BE2C (cell line): ENCODE data around the gene ABLIM1.
A peak's percentile ranks its signal among the peaks of the same experiment; 100 is the strongest.
"Not testable (repeated sequence)": the region's sequence is repeated elsewhere in the genome, so short reads cannot be mapped to it uniquely, and the experiment has no call there.

ENCODE experiments used
- DNase-seq: peaks from one replicate; pipeline ENCODE4 v3.0.0-alpha.2; 2020
- H3K27me3 ChIP-seq: fragments of 250-450 bp; sonication (Bioruptor Pico); 2 replicates; pipeline ENCODE4 v1.5.1; 2020; ENCODE audit warnings: mild to moderate bottlenecking
- H3K36me3 ChIP-seq: fragments of 250-450 bp; sonication (Bioruptor Pico); 2 replicates; pipeline ENCODE4 v1.5.1; 2020; ENCODE audit warnings: mild to moderate bottlenecking
- H3K4me1 ChIP-seq: fragments of 250-450 bp; sonication (Bioruptor Pico); 2 replicates; pipeline ENCODE4 v1.5.1; 2020
- H3K4me3 ChIP-seq: 2 replicates; pipeline ENCODE4 v1.5.1; 2011; ENCODE audit warnings: low read depth, low read length
- H3K9me3 ChIP-seq: fragments of 250-450 bp; sonication (Bioruptor Pico); 2 replicates; pipeline ENCODE4 v1.5.1; 2020
- TF ChIP-seq, protein P1 (sequence below): IDR thresholded peaks from 2 replicates; pipeline ENCODE4 v1.5.1; 2012; ENCODE audit warnings: mild to moderate bottlenecking, low read depth, low read length

ABLIM1 gene

DNA sequence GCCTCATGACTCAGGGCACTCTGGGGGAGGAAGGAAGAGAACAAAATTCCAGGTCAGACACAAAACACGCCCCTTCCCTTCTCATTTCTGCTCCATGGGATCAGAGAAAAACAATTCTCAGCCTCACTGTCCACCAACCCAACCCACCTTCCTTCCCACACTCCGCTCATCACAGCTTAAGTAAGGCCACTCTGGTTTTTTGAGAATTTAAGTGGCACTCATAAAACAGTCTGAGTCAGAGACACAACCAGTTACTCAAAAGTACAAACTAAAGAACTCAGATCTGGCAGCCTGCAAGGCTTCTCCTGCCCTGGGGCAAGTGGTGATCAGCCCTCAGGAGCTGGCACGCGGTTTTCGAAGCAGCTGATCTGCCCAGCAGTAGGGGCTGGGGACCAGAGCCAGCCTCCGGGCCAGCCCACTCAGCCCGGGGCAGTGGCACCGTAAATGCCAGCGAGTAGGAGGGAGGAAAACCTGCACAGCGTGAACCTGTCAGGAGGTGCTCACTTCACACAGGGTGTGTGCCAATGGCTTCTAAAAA is 39.1 kb upstream of the ABLIM1 start:
- no peaks in the 10 kb centered on the region; the same call in 1 of the 2 replicates for H3K9me3 ChIP-seq
- no peak for DNase-seq
- peaks cover 18% of the 10 kb centered on the region for H3K4me1 ChIP-seq
- no peaks in the 10 kb centered on the region for H3K36me3 ChIP-seq
- TF ChIP-seq, protein P1, sequence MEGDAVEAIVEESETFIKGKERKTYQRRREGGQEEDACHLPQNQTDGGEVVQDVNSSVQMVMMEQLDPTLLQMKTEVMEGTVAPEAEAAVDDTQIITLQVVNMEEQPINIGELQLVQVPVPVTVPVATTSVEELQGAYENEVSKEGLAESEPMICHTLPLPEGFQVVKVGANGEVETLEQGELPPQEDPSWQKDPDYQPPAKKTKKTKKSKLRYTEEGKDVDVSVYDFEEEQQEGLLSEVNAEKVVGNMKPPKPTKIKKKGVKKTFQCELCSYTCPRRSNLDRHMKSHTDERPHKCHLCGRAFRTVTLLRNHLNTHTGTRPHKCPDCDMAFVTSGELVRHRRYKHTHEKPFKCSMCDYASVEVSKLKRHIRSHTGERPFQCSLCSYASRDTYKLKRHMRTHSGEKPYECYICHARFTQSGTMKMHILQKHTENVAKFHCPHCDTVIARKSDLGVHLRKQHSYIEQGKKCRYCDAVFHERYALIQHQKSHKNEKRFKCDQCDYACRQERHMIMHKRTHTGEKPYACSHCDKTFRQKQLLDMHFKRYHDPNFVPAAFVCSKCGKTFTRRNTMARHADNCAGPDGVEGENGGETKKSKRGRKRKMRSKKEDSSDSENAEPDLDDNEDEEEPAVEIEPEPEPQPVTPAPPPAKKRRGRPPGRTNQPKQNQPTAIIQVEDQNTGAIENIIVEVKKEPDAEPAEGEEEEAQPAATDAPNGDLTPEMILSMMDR = no peak
- no peak overlapping the region for H3K4me3 ChIP-seq
- H3K27me3 ChIP-seq = no peaks in the 10 kb centered on the region

DNA sequence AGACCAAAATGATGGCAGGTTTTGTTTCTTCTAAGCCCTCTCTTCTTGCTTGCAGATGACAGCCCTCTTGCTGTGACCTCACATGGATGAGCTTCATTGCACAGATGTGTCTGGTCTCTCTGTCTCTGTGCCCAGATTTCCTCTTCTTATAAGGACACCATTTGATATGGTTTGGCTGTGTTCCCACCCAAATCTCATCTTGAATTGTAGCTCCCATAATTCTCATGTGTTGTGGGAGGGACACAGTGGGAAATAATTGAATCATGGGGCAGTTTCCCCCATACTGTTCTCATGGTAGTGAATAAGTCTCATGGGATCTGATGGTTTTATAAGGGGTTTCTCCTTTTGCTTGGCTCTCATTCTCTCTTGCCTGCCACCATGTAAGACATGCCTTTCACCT is 38.2 kb upstream of the ABLIM1 start:
- not testable (repeated sequence) for H3K36me3 ChIP-seq, H3K27me3 ChIP-seq, H3K9me3 ChIP-seq, H3K4me3 ChIP-seq
- DNase-seq = peak; percentile 54
- H3K4me1 ChIP-seq = peaks cover 18% of the 10 kb centered on the region

DNA sequence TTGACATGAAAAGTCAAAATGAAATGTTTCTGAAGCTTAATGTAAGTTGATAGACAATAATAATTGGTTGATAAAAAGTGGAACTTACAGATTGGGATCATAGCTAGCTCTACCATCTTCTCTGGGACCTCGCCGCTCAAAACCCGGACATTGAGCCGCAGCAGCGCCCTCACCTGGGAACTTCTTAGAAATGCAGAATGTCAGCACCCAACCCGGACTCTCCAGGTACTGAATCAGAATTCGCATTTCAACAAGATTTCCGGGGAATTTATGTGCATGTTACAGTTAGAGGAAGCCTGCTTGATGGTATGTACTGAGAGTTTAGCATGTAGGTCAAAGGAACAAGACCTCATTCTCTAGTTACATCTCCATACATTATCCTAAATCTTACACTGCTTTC is 36.7 kb upstream of the ABLIM1 start:
- H3K4me1 ChIP-seq = peaks cover 18% of the 10 kb centered on the region
- no peaks in the 10 kb centered on the region for H3K36me3 ChIP-seq
- no peak overlapping the region for H3K4me3 ChIP-seq
- TF ChIP-seq, protein P1 = peak; percentile 80
- no peaks in the 10 kb centered on the region for H3K27me3 ChIP-seq
- no peaks in the 10 kb centered on the region; the same call in 1 of the 2 replicates for H3K9me3 ChIP-seq
- DNase-seq = peak; percentile 48

DNA sequence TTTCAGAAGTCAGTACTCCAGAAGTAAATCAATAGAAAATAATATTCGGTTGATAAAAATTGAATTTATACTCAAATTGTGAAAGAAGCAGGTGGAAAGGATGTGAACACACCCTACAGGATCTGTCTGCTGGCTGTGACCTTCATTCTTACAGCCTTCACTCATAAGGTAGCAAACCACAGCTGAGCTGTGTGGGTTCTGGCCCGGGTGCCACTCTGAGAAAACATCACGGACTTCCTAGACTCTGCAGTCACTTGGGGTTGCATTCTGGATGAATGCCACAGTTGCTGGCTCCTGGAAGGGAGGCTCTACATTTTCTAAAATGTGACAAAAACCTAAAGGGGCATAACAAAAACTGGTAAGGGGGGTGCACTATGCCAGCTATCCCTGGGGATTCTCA is 36.0 kb upstream of the ABLIM1 start:
- H3K4me1 ChIP-seq = peaks cover 18% of the 10 kb centered on the region
- no peaks in the 10 kb centered on the region; the same call in 1 of the 2 replicates for H3K9me3 ChIP-seq
- TF ChIP-seq, protein P1 = no peak
- DNase-seq = no peak
- H3K4me3 ChIP-seq = no peak overlapping the region
- no peaks in the 10 kb centered on the region for H3K36me3 ChIP-seq
- no peaks in the 10 kb centered on the region for H3K27me3 ChIP-seq

DNA sequence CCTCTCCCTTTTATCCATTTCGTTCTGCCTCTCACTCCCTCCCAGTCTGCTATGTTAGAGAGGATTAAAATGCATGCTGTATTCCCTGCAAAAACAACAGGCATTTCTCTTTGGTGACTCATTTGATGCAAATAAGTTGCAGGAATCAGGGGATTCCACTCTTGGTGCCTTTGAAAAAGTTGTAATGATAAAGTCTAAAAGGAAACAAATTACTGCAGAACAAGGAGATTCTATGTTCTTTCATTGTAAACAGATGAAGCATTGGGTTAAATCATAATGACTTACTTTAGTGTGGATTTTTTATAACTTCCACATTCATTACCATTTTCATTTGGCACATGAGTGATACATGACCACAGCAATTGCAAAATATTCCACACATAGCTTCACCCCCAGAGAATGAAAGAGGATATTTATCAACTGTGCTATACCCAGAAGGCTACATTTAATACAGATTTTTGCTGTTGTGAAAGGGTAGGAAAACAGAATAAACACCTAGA is 33.4 kb upstream of the ABLIM1 start:
- Histone ChIP-seq H3K4me1 (peaks cover 30% of the 10 kb centered on the region), H3K36me3 (no peaks in the 10 kb centered on the region), H3K4me3 (no peak overlapping the region), H3K9me3 (no peaks in the 10 kb centered on the region), H3K27me3 (no peaks in the 10 kb centered on the region)
- TF ChIP-seq, protein P1 = no peak
- no peak for DNase-seq

DNA sequence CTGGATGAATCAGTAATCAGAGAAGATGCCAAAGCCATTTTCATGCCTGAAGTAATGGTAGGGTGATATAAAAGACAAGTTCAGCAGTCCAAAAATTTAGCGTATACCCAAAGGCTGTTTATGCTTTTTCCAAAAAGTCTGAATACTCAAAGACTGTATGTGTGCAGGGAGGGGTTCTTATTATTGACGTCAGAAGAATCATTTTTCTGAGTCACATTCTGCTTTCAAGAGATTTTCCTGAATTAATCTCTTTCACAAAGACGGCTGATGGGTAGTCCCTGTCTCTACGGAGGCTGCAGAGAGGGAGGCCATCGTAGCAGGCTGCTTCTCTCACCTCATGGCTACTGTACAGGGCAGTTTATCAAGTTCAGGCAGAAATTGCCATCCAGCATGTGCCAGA is 30.7 kb upstream of the ABLIM1 start:
- TF ChIP-seq, protein P1 = no peak
- H3K4me1 ChIP-seq = peaks cover 34% of the 10 kb centered on the region
- H3K36me3 ChIP-seq = no peaks in the 10 kb centered on the region
- H3K27me3 ChIP-seq = no peaks in the 10 kb centered on the region
- no peaks in the 10 kb centered on the region for H3K9me3 ChIP-seq
- H3K4me3 ChIP-seq = no peak overlapping the region
- no peak for DNase-seq
